ENCODE measurements around the gene ABCC12.

The ABCC12 gene

DNA sequence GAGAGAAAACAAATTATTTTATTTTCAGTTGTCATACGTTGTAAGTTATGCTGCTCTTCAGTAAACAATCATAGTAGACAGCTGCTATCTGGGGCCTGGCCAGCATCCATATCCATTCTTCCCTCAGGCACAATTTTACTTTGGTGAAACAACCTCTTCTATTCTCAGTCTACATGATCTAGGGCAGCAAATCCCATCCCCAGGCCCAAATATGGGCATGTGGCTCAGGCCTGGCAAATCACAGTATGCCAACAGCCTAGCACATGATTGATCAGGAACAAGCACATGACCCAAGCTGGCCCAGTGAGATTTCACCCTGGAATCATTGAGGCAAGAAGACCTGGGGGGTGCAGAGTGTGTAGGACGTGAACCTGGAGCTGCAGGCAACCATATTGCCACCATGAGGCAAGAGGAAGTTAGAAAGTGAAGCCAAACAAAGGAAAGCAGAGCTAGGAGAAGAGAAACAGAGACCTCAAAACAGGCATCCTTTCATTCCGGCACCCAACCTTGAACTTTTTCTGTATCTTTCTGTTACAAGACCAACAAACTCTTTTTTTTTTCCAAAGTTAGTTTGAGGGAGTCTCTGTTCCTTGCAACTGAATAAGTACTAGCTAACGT, 10.3 kb upstream of the ABCC12 start:
- no peak for DNase-seq (ENCODE audit: low read depth)

DNA sequence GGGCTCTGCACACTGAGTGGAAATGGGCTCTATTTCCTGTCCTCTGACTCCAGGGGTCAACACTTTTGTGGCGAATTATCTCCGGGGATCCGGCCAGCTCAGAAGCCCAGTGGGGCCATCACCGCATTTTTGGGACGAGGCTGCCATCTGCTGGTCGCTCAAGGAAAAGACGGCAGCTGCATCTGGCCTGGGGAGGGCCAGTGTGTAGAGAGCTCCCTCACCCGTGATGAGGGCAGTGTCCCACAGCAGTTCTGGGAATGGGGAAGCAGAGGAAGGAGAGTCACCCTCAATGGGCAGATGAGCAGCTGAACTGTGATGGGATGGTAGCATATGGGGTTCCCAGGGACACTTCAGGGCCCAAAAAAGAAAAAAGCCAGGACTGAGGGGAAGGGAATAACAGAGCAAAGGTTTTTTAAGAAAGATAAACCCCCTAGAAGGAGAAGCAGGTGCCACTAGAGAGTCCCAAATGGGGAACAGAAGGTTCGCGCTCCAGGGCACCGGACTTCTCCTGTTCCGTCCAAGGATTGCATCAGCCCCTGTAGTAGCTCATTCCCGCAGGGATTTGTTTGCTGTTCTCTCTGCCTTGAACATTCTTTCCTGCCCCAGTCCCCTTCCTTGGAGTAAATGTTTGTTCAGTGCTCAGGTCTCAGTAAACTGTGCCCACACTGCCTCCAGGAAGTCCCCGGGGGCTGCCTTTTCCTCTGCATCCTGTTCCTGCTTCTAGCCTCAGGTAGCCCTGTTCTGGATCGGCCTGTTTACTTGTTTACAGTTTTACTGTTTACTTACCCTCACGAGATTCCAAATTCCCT, 9.3 kb upstream of the ABCC12 start:
- peak; percentile 52 for DNase-seq (ENCODE audit: low read depth)

DNA sequence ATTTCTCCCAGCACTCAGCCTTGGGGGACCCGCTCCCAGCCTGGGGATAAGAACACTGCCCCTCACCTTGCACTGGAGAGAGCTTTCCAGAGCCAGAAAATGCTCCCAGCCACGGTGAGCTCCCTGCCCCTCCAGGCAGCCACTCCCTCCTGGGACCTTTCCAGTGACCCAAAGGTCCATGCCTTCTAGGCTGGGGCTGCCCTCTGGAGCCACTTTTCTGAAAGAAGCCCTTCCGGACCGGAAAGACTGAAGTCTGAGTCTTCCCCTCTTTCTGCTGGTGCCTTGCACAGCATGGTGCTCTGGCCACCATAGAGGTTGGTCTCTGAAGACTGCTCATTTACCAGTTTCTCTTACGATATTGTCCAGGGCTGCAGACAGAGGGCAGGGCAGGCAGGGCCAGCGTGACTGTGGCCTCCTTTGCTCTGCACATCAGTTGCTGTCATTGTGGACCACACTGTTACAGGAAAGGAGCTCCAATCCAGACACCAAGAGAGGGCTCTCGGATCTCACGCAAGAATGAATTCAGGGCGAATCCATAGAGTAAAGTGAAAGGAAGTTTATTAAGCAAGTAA, 7.1 kb upstream of the ABCC12 start:
- no peak for DNase-seq (ENCODE audit: low read depth)

DNA sequence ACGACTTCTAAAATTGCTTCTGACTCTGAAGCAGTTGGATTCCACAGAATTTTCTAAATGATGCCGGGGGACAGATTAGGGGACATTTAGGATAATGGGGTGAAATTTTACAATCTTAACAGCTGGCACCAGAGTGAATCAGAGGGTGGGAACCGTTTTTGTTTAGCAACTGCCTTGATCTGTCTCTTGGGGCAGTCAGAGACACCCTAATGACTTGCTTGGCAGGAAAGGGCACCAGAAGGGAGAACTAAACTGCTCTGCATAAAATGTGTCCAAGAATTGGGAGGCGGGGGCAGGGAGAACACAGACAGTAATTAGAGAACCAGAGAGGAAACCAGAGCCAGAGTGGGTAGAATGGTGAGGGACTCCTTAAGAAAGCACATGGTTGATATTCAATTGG, 6.1 kb upstream of the ABCC12 start:
- no peak for DNase-seq (ENCODE audit: low read depth)

DNA sequence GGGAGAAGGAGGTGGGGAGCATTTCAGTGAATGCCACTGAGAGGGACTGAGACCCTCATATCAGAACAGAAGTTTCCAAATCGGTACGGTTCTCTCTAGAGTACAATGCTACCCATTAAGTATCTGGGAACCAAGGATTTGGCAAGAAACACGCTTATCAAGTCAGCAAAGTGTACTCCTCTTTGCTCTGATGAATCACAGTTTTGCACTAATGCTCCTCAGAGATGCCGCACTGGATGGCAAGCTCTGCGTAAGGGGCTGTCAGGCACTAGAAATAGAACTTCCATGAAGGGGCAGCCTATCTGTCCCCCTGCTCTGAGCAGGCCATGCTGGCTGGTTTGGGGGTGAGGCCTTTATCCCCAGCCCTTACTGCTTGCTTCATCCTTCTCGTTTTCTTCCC, 4.8 kb upstream of the ABCC12 start:
- DNase-seq (ENCODE audit: low read depth) = no peak

DNA sequence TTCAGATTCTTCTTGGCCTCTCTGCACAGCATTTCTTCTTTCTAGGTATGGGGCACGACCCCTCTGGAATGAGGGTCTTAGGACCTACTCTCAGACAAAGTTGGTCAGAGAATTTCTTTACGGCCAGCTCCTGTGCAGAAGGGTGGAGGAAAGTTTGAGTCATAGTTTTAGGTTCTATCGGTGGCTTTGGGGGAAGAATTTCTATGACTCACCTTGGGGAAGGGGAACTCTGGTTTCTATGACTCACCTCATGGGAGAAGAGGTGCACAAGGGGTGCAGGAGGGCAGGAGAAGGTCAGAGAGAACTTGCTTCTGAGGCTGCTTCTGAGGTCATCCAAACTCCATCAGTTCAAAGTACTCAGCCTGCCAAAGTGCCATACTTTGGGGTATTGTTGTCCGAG, 2.5 kb upstream of the ABCC12 start:
- DNase-seq (ENCODE audit: low read depth) = peak; percentile 3

DNA sequence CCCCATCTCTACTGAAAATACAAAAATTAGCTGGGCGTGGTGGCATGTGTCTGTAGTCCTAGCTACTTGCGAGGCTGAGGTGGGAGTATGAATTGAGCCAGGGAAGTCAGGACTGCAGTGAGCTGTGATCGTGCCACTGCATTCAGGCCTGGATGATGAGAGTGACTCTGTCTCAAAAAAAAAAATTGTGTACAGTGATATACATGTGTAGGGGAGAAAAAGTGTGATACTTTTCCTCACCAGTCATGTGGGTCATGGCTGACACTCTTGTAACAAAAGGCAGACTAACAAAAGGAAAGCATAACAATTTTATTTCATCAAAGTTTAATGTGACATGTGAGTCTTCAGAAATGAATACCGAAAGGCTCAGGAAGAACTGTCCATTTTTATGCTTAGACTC, 2.0 kb upstream of the ABCC12 start:
- no peak for DNase-seq (ENCODE audit: low read depth)

DNA sequence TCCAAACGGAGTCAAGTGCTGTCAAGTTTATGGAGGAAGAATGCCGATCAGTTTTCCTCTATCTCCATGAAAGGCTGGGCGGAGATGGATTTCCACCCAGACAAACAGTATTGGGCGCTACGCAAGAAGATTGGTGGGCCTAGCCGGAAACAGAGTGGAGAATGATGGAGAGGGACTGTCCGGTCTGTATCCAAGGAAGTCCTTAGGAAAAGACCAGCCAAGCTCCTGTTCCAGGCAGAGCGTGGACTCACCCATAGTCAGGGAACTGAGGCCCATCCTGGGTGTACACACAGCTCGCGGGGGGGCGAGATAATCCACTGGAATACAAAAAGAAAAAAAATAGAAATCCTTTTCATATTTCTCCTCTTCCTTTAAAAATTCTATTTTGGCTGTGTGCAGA, 1.5 kb upstream of the ABCC12 start:
- DNase-seq (ENCODE audit: low read depth) = no peak

DNA sequence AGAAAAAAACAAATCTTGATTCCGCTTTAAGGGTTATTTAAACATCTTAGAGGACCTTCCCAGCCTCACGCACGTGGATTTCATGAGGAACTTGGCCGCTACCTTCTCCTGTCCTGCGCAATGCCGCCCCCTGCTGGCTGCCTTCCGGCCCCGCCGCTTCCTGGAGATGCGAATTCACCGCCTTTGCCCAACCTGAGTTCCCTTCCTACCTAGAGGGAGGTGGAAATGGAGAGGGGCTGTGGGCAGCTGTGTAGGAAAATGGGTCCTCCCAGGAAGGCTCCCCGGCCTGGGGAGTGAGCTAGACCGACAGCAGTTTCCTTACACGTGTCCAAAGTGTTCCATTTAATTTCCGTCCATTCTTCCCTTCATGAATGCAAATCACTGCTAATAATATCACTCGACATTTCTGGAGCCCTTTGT, 1.0 kb upstream of the ABCC12 start:
- peak; percentile 75 for DNase-seq (ENCODE audit: low read depth)

DNA sequence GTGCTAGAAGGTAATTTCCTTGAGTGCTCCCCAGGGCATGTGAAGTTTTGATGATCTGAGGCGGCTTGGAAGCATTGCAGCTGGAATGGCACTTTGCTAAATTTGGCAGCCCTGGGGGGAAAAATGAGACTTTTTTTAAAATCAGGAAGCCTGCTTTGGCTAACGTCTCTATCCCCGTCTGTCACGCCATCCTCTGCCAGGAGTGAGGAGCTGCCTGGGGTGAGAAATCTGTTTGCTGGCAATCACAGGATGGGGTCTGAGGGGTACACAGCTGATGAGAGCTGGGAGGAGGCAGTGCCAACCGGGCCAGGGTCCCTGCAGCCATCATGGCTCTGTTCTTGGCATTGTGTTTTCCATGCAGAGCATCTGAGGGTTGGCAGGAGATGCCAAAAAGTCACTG, 2.0 kb downstream of the ABCC12 start:
- DNase-seq (ENCODE audit: low read depth) = no peak

DNA sequence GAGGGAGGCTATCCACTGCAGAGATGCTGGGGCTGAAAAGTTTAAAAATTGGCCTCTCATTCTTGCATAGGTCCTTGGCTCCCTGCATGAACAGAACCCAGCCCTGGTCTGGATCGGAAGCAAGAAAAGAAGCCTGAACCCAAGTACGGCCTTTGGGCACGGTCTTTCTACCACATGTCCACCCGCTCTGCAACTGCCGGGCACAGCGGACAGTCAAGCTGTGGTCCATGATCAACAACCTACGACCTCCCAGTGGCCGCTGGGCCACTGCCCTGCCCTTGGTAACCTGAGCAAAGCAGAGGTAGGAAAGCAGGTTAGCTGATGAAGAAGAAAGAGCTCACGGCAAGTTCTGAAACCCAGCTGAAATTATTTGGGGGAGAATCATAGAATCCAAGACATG, 3.6 kb downstream of the ABCC12 start:
- DNase-seq (ENCODE audit: low read depth) = no peak

DNA sequence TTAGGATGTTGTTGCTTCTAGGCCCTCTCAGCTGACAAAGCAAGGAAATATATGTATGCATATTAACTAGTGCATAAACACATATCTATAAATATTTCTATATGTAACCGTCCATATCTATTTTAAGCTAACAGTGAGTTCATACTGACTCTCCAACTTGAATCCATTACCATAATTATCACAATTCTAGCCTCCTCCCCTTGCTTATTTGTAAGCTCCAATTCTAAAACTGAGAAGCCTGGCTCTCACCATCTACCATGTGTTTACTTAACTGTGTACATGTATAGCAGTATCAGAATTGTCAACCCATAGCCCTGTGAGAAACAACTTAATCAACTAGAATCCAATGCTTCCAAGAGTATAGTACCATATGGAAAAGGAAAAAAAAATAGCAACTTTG, 5.1 kb downstream of the ABCC12 start:
- DNase-seq (ENCODE audit: low read depth) = no peak

DNA sequence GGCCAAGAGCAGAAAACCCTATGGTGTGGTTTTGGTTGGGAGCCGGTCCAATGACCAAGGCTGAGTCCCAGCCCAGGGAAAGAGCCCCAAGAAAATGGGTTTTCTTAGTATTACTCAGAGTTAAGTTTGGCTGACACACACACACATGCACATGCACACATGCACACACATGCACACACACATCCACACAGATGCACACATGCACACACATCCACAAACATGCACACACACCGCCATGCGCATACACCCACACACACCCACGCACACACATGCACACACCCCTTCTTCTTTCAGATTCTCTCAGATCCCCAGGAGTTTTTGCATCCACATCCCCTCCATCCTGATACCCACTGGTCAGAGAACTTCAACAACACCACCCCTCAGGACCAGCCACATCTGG, 9.1 kb downstream of the ABCC12 start:
- no peak for DNase-seq (ENCODE audit: low read depth)

DNA sequence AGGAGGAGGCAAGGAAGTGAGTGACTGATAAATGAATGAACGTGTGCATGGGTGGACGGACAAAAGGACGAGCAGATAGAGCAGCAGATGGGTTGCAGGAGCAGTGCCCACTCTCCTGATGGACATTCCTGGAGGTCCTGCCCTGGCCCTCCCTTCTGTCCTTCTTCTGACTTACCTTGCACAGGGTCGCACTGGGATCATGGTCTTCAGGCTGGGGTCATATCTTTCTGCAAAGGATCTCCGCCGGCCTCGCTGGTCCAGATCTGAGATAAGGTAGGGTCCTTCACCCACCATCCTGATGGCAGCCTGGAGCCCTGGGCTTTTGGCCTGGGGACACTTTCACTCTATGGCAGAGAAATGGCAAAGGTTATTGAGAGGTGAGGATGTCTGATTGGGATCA, 9.7 kb downstream of the ABCC12 start:
- DNase-seq (ENCODE audit: low read depth) = no peak

DNA sequence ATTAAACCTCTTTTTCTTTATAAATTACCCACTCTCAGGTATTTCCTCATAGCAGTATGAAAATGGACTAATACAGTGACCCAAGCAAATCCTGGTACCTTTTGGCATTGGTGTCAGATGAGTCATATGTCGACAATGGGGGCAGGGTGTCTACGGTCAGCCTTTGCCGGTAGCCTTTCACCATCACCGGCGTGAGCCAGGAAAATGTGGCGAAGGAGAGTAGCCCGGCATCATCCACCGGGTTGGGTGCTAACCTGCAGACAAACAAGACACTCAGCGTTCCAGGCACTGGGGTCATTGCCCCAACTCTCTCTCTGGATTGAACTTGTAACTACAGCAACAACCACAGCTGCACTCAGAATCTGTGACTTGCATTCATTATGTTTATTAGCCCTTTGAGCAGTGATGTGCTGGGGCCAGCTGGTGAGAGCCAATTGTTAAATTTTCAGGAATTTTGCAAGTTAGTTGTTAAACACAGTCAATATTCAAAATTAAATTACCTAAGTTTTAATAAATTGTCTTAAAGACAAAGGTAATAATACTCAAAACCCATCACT, 11.9 kb downstream of the ABCC12 start:
- DNase-seq (ENCODE audit: low read depth) = no peak

DNA sequence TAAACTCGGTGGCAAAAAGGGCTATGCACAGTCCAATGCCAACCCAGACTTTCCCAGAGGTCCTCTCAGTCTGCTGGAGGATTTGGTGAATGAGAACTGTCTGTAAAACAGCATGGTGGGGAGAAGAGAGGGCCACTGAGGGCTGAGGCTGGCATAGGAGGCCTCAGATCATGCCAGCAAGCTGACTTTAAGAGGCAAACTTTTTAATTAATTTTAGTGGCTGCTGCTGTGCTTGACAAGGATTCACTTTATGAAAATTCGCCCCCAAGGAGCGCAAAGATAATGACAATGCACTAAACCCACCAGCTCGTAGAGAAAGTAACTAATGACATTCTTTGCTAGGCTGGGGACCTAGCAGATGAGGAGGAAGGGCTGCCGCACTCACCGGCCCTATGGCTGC, 15.0 kb downstream of the ABCC12 start:
- no peak for DNase-seq (ENCODE audit: low read depth)

DNA sequence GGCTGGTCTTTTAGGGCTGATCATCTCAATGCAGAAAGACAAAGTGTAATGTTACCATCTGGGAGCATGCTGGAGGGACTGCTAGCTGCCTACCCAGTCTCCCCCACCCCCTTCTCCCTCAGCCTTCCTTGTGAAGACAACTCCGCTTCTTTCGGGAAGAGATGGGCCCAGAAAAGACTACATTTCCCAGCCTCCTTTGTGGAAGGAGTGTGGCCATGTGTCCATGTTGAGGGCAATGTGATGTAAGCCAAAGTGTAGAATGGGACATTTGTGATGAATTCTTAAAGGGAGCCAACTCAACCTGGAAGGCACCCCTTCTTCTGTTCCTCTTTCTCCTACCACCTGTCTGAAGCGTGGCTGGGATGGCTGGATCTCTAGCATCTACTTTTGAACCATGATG, 16.3 kb downstream of the ABCC12 start:
- no peak for DNase-seq (ENCODE audit: low read depth)

DNA sequence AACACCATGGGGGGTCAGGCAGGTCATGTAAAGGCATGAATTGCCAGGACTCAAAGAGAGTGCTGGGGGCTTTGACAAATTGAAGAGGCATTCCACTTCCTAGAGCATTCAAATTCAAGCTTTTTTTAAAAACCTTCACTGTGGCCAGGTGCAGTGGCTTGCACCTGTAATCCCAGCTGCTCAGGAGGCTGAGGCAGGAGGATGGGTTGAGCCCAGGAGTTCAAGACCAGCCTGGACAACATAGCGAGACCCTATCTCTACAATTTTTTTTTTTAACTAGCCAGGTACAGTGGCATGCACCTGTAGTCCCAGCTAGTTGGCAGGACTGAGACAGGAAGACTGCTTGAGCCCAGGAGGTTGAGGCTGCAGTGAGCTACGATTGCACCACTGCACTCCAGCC, 17.2 kb downstream of the ABCC12 start:
- DNase-seq (ENCODE audit: low read depth) = no peak

DNA sequence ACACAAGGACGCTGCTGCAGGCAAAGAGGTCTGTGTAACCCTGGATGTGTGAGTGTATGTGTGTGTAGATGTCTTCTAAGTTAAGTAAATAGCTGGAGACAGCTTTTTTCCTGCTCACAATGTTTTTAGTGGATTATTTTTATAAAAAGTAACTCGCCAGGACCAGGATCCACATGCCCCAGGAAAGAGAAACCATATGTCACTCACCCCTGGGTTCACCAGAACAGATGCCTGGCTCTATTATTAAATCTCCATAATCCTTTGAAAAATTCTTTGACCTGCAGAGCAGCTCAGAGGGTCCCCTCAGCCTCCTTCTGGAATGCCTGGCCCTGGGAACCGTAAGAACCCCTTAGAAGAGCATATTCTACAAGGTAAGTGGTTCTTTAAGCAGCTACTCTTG, 18.0 kb downstream of the ABCC12 start:
- DNase-seq (ENCODE audit: low read depth) = no peak

DNA sequence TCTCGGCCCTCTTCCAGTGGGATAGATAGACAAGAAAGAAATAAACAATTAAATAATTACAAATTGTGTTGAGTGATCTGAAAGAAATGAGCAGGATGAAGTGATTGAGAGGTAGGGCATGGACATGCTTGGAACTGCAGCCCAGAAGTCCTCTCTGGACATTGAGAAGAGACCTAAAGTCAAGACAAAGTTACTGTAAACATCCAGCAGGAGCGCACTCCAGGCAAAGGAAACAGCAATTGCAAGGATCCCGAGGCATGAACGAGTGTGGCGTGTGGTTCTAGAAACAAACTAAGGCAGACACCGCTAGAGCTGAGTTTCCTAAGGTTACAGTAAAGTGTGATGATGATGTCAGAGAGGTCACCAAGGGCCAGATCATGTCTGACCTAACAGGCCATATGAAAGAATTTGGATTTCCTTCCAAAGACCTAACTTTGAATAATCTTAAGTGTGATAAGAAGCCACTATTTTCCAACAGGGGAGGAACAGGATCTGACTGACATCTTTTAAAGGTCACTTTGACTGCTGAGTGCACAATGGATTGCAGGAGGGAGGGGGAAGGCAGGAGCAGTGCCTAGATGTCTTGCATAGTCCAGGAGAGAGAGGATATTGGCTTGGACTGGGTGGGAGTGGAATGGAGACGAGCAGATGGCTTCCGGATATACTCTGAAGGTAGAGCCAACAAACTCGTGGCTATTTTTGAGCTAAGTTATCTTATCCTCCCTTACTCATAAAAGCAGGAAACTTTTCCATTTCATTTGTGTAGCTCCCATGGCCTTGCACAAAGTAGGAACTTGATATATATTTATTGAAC, 19.0 kb downstream of the ABCC12 start:
- no peak for DNase-seq (ENCODE audit: low read depth)

DNA sequence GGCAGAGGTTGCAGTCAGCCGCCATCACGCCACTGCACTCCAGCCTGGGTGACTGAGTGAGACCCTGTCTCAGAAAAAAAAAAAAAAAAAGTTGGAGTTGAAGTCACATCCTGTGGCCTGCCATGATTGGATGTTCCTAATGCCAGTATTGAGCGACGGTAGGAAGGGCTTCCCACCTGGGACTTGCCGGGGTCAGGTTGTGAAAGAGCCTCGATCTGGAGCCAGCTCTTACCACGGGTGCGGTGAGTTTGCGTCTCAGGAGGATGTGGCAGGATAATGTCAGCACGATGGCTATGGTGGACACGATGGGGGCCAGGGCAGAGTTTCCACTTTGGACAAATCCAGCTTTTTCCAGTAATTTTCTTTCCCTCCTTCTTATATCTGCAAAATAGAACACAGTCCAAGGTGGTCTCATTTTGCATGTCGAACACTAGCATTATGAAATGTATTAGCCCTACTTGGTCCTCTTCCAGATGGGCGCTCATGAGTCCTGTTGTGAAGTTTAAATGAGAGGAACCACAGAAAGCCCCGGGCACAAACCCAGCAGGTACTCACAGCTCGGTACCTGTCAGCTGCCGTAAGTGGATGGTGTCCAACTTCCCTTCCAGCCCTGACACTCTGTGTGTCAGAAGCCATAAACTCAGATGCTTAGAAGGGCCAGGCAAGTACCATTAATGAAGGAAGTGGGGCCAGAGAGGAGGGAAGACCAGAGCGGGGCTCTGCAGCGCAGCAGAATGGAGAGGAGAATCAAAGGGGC, 22.2 kb downstream of the ABCC12 start:
- no peak for DNase-seq (ENCODE audit: low read depth)

DNA sequence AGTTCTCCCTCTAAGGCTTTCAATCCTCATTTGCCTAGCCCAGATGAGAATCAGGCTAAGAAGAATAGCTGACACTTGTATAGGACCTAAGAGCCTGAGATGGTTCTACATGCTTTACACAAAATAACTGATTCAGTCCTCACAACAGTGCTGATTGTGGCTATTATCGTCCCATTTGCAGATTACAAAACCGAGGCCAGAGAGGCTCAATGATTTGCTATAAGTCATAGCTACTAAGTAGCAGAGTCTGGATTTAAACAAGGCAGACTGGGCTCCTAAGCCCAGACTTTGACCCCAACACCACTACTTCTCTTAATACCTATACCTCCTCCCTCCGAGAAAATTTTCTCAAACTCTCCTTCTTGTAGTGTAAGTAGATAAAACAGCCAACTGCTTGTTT, 23.1 kb downstream of the ABCC12 start:
- no peak for DNase-seq (ENCODE audit: low read depth)
